ENCODE results near the gene TUBA1C. TPM values are rescaled to one million over a fixed set of nuclear protein-coding genes. Genes with fewer than 3 reads are reported as not detected.
A peak's percentile ranks its signal among the peaks of the same experiment; 100 is the strongest.

TUBA1C gene
- total RNA-seq, 1 experiment from 2014 or later = 540 TPM

- TF ChIP-seq HMGXB4 (CRISPR knock-in tag; IDR thresholded peaks at IDR 0.05) = no peak
- TF ChIP-seq ZNF138 (CRISPR knock-in tag; conservative IDR thresholded peaks at IDR 0.05) = no peak
- TF ChIP-seq AR (CRISPR knock-in tag; IDR thresholded peaks at IDR 0.05) = no peak
- peak; percentile 49; the same call in 1 of the 2 replicates for TF ChIP-seq ZNF121 (CRISPR knock-in tag; IDR thresholded peaks at IDR 0.05)
- TF ChIP-seq CDX4 (CRISPR knock-in tag; IDR thresholded peaks at IDR 0.05; ENCODE audit: borderline replicate concordance) = no peak
- Mint-ChIP-seq H3K4me1 (peaks cover 13% of the 10 kb centered on the region), H3K4me3 (no peak overlapping the region), H3K27ac (no peak overlapping the region), H3K27me3 (ENCODE audit: low read depth) (no peaks in the 10 kb centered on the region; the same call in 1 of the 2 replicates), H3K36me3 (no peaks in the 10 kb centered on the region), H3K9me3 (no peaks in the 10 kb centered on the region; the same call in 1 of the 2 replicates)
- no peak for DNase-seq (ENCODE audit: low spot score)
- ChIA-PET CTCF (interaction anchor here (0.9 to 1.4 kb wide), 3 partner anchors 37 to 87 kb away, joined by 3 read pairs; no protein-coding TSS in a partner anchor), POLR2A (interaction anchor here (0.7 to 1.1 kb wide), 2 partner anchors 86 to 183 kb away, joined by 5 read pairs; no protein-coding TSS in a partner anchor)
- ATAC-seq = no peak
Measured at GRCh38 chr12:49260571-49261363, 4.1 kb upstream of the TUBA1C start.

- TF ChIP-seq NR1H2 (CRISPR knock-in tag; IDR thresholded peaks at IDR 0.05) (no peak), STAT6 (CRISPR knock-in tag; conservative IDR thresholded peaks at IDR 0.05; ENCODE audit: low read depth) (no peak), TCF7 (CRISPR knock-in tag; IDR thresholded peaks at IDR 0.05; ENCODE audit: low read depth) (no peak), PREB (CRISPR knock-in tag; IDR thresholded peaks at IDR 0.05; ENCODE audit: borderline replicate concordance) (no peak)
- DNase-seq (ENCODE audit: low spot score) (no peak), ATAC-seq (no peak)
- POLR2A ChIA-PET = interaction anchor here (1.1 kb wide), 1 partner anchor 184 kb away, joined by 5 read pairs; no protein-coding TSS in a partner anchor
- no peaks in the 10 kb centered on the region; the same call in 1 of the 2 replicates for H3K27me3 Mint-ChIP-seq (ENCODE audit: low read depth)
- no peak overlapping the region for H3K4me3 Mint-ChIP-seq
- H3K36me3 Mint-ChIP-seq = peaks cover 6% of the 10 kb centered on the region
- H3K4me1 Mint-ChIP-seq = peaks cover 18% of the 10 kb centered on the region
- H3K9me3 Mint-ChIP-seq = no peaks in the 10 kb centered on the region; the same call in 1 of the 2 replicates
- H3K27ac Mint-ChIP-seq = no peak overlapping the region
- CTCF ChIA-PET = no interaction called here
Measured at GRCh38 chr12:49261721-49262120, 3.2 kb upstream of the TUBA1C start.

GRCh38 chr12:49263400-49263763, 1.5 kb upstream of the TUBA1C start:
- H3K36me3 Mint-ChIP-seq = peaks cover 19% of the 10 kb centered on the region
- H3K9me3 Mint-ChIP-seq = no peaks in the 10 kb centered on the region; the same call in 1 of the 2 replicates
- no peak for ATAC-seq
- no peak for DNase-seq (ENCODE audit: low spot score)
- H3K4me1 Mint-ChIP-seq = peaks cover 28% of the 10 kb centered on the region
- H3K27me3 Mint-ChIP-seq (ENCODE audit: low read depth) = no peaks in the 10 kb centered on the region; the same call in 1 of the 2 replicates
- CTCF ChIA-PET = interaction anchor here (1.0 to 1.4 kb wide), 3 partner anchors 27 to 94 kb away, joined by 3 to 5 read pairs (median 3); no protein-coding TSS in a partner anchor
- peak overlapping the region; percentile 95 for H3K4me3 Mint-ChIP-seq
- POLR2A ChIA-PET = interaction anchor here (0.7 to 1.0 kb wide), 2 partner anchors 11 to 24 kb away, joined by 3 to 5 read pairs; no protein-coding TSS in a partner anchor
- H3K27ac Mint-ChIP-seq = no peak overlapping the region
- TF ChIP-seq KAT7 (CRISPR knock-in tag; IDR thresholded peaks at IDR 0.05; ENCODE audit: borderline replicate concordance) (no peak), NFYB (CRISPR knock-in tag; conservative IDR thresholded peaks at IDR 0.05; ENCODE audit: low read depth) (no peak), CREB1 (CRISPR knock-in tag; IDR thresholded peaks at IDR 0.05) (no peak), ATF6 (CRISPR knock-in tag; IDR thresholded peaks at IDR 0.05) (no peak), EMX1 (CRISPR knock-in tag; IDR thresholded peaks at IDR 0.05) (no peak), SP1 (CRISPR knock-in tag; conservative IDR thresholded peaks at IDR 0.05) (no peak), GTF2I (CRISPR knock-in tag; conservative IDR thresholded peaks at IDR 0.05) (no peak), FOXP1 (CRISPR knock-in tag; IDR thresholded peaks at IDR 0.05; ENCODE audit: borderline replicate concordance) (no peak)

Data from WTC11 (cell line).